Amniotic stem cell (primary cell): ENCODE results near the gene MC5R.

Experiments used
- DNase-seq: peaks from one replicate; lab custom pipeline; 2025; lab: John Stamatoyannopoulos, UW

MC5R gene

GRCh38 chr18:13823707-13824395 is at the start of gene MC5R:
MC5R (plus strand) TSS chr18:13824149; CDS start chr18:13825766, 1,617 bp downstream.
- DNase-seq = peak; percentile 4

- DNase-seq = no peak
These were observed 48.9 kb upstream of the MC5R start for GRCh38 chr18:13775058-13775457.

- no peak for DNase-seq
These were observed 32.8 kb upstream of the MC5R start for GRCh38 chr18:13791181-13791580.

- no peak for DNase-seq
These were observed 30.1 kb upstream of the MC5R start for GRCh38 chr18:13793819-13794218.

GRCh38 chr18:13796515-13796914 is 27.4 kb upstream of the MC5R start:
- DNase-seq = no peak

- no peak for DNase-seq
These were observed 26.8 kb upstream of the MC5R start for GRCh38 chr18:13797157-13797611.

GRCh38 chr18:13799396-13799795 is 24.6 kb upstream of the MC5R start:
- DNase-seq = no peak

- DNase-seq = no peak
These were observed 23.3 kb upstream of the MC5R start for GRCh38 chr18:13800505-13801259.

GRCh38 chr18:13801260-13801601 is 22.7 kb upstream of the MC5R start:
- no peak for DNase-seq

GRCh38 chr18:13804305-13804704 is 19.6 kb upstream of the MC5R start:
- DNase-seq = no peak

- DNase-seq = no peak
These were observed 15.5 kb upstream of the MC5R start for GRCh38 chr18:13808294-13809042.

- DNase-seq = no peak
These were observed 14.9 kb upstream of the MC5R start for GRCh38 chr18:13809043-13809430.

GRCh38 chr18:13809531-13810255 is 14.3 kb upstream of the MC5R start:
- no peak for DNase-seq

- no peak for DNase-seq
These were observed 12.9 kb upstream of the MC5R start for GRCh38 chr18:13810950-13811485.

GRCh38 chr18:13811993-13812392 is 12.0 kb upstream of the MC5R start:
- DNase-seq = no peak

GRCh38 chr18:13813271-13813849 is 10.6 kb upstream of the MC5R start:
- peak; percentile 39 for DNase-seq

GRCh38 chr18:13826209-13826608 is 2.3 kb downstream of the MC5R start:
- no peak for DNase-seq

- no peak for DNase-seq
These were observed 8.0 kb downstream of the MC5R start for GRCh38 chr18:13831864-13832508.

- DNase-seq = no peak
These were observed 10.6 kb downstream of the MC5R start for GRCh38 chr18:13834496-13835015.

GRCh38 chr18:13835202-13835601 is 11.3 kb downstream of the MC5R start:
- no peak for DNase-seq

GRCh38 chr18:13836559-13836958 is 12.6 kb downstream of the MC5R start:
- no peak for DNase-seq
